ENCODE results near the gene ATG5.

DNA sequence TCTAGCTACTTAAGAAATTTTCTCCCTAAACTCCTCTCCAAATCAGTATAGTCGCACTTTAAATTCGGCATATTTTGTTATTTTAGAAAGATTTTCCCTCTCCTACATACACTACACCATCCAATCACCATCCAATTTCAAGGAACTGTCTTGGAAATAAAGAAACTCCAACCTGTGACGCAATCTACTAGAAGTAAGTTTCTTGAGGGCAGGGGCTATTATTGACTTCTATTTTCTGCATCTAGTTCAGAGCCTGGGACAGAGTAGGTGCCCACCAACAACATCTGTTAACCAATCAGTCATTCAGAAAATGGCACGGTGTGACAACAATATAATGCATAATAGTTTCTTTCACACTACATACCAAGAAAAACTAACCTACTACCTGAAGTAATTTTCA, 3.6 kb downstream of the ATG5 start:
- no peak for TF ChIP-seq ZNF274 (IDR thresholded peaks at IDR 0.05; ENCODE audit: low read depth, low read length)
- TF ChIP-seq SUZ12 (IDR thresholded peaks at IDR 0.05; ENCODE audit: extremely low read depth, insufficient read depth, insufficient read length): no peak

All from NT2/D1 (cell line).